ENCODE results near the gene MYORG.

The MYORG gene

GRCh38 chr9:34380511-34381315, 4.0 kb upstream of the MYORG start:
- TF ChIP-seq, protein P1, sequence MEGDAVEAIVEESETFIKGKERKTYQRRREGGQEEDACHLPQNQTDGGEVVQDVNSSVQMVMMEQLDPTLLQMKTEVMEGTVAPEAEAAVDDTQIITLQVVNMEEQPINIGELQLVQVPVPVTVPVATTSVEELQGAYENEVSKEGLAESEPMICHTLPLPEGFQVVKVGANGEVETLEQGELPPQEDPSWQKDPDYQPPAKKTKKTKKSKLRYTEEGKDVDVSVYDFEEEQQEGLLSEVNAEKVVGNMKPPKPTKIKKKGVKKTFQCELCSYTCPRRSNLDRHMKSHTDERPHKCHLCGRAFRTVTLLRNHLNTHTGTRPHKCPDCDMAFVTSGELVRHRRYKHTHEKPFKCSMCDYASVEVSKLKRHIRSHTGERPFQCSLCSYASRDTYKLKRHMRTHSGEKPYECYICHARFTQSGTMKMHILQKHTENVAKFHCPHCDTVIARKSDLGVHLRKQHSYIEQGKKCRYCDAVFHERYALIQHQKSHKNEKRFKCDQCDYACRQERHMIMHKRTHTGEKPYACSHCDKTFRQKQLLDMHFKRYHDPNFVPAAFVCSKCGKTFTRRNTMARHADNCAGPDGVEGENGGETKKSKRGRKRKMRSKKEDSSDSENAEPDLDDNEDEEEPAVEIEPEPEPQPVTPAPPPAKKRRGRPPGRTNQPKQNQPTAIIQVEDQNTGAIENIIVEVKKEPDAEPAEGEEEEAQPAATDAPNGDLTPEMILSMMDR (IDR thresholded peaks at IDR 0.05; ENCODE audit: low read depth, low read length): no peak
- H3K4me3 ChIP-seq (replicated peaks in 1 of 2; ENCODE audit: low read depth in 2 of 2, low read length in 2 of 2): peak overlapping the region; percentile 47 to 49
- peak; percentile 69 to 81 for DNase-seq (ENCODE audit: low read depth in 2 of 2)

DNA sequence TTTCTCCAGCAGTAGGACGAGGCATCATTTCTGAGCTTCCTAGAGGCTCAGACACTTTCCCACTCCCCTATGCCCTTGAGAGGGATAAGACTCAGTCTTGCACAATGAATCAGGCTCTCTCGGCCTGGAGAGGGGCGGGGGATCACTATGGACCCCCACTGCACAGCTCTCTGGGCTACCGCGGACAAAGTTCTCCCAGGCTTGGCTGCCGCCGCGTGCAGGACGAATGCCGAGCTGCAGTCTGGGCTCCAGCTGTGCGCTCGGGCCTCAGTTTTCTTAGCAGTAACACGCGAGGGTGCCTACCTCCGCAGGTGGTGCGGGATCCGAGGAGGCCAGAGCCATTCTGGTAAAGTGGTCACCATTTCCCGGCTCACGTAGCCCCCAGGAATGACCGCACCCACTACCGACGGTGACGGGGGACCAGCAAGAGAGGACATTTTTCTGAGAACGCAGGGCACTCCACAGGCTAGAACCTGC, 3.4 kb upstream of the MYORG start:
- TF ChIP-seq, protein P1 (IDR thresholded peaks at IDR 0.05; ENCODE audit: low read depth, low read length): no peak
- no peak for DNase-seq (ENCODE audit: low read depth in 2 of 2)
- H3K4me3 ChIP-seq (replicated peaks in 1 of 2; ENCODE audit: low read depth in 2 of 2, low read length in 2 of 2): peak overlapping the region in 1 of 2 donors; percentile 47

DNA sequence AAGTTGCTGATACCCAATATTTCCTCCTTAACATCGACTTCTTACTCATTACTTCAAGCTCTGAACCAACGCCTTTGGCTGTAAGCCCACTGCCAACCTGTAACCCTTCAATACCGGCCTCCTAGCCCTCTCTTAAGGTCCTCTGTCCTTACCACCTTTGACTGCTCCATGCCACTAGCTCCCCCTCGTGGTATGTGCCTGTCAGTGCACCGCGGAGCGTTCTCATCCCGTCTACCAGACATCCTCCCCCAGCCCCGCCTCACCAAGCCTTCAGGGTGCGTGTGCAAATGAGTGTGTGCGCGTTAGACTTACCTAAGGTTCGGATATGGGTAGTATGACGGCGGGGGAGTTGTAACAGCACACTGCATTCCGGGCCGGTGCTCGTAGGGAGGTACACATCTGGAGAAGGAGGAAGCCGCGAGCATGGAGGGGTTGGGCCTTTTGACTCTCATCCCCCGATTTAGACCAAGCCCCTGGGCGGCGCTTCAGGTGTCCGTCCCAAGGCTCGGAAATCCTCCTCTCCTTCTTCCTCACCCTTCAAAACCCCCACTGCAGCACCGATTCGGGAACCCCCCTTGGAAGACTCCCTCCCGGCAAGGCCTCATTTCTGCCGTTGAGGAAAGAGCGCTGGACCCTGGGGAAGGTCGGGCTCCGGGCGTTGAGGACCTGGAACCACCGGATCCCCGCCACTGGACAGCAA, 2.8 kb upstream of the MYORG start:
- peak overlapping the region; percentile 16 to 47 for H3K4me3 ChIP-seq (replicated peaks in 1 of 2; ENCODE audit: low read depth in 2 of 2, low read length in 2 of 2)
- TF ChIP-seq, protein P1 (IDR thresholded peaks at IDR 0.05; ENCODE audit: low read depth, low read length): peak; percentile 99
- DNase-seq (ENCODE audit: low read depth in 2 of 2): peak; percentile 88 to 89

DNA sequence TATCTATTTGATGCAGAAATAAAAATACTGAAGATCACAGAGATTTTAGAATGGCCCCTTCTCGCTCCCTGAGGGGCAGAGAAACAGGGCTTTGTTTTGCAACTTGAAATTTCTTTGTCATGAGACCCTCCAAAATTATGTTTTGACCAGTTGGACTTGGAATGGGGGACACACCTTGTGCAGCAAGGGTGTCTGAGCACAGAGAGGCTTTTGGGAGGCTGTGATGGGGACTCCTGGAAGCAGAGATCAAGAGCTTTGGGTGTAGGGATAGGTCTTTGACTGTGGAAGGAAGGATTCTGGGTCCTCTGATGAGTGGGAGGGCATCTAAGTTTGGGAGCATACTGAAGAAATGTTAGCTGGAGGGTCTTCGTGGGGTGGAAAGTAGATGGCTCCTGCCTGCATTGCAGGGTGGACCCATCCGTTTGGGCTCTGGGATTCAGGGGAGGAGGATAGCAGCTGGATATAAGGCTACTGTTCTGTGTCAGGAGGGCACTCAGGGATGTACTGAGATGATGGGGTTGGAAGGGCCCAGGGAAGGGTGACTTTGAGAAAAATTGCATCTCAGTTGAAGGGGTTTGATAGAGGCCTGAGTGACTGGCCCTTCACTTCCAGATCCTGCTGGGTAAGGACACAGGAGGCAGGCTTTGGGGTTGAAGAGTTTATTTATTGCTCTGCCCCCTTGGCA, 1.8 kb upstream of the MYORG start:
- TF ChIP-seq, protein P1 (IDR thresholded peaks at IDR 0.05; ENCODE audit: low read depth, low read length): no peak
- no peak for DNase-seq (ENCODE audit: low read depth in 2 of 2)
- no peak overlapping the region for H3K4me3 ChIP-seq (replicated peaks in 1 of 2; ENCODE audit: low read depth in 2 of 2, low read length in 2 of 2)

DNA sequence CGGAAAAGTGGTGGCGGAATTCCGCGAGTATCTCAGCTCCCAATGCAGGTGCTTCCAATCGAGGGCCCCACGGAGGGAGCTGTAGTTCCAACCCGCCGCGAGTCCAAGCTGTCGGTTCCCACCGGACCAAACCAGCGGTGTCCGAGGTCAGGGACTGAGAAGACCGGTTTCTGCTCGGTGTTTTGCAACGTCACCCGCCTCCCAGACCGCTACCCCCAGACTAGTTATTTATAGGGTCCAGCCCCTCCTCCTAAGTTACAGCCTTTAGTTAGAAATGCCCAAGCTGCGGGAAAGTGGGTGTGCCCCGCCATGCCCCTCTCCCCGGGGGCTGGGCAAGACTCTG, 677 bp upstream of the MYORG start:
- TF ChIP-seq, protein P1 (IDR thresholded peaks at IDR 0.05; ENCODE audit: low read depth, low read length): no peak
- peak in 1 of 2 donors; percentile 15 for DNase-seq (ENCODE audit: low read depth in 2 of 2)
- peak overlapping the region; percentile 73 to 81 for H3K4me3 ChIP-seq (replicated peaks in 1 of 2; ENCODE audit: low read depth in 2 of 2, low read length in 2 of 2)

DNA sequence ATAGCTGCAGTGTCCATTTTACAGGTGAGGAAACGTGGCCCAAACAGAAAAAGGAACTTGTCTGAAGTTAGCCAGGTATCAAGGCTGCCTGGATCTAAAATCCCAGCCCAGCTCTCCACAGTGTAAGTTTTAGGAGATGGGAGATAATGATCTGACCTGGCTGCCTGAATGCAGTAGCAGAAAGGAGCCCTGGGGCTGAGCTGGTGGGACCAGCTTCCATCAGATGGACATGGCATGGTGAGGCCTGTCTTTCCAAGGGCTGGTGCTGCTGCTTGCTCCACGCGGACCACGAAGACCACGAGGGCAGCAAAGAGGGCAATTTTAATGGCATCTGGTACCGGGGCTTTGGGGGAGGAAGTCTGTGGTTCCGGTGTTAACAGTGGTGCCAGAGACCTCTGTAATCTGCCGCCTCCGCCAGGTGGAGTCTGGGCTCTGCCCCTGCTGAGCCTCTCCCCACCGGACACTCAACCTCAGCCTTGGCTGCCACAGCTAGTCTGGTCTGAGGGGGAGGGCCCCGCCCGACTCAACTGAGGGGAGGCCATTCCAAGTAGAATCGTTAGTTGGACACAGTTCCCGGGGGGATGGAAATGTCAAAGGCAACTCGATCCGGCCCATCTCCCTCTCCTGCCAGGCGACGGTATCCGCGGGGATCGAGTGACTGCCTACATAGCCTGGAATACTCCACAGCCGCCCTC, 650 bp downstream of the MYORG start:
- peak in 1 of 2 donors; percentile 17 for DNase-seq (ENCODE audit: low read depth in 2 of 2)
- H3K4me3 ChIP-seq (replicated peaks in 1 of 2; ENCODE audit: low read depth in 2 of 2, low read length in 2 of 2): peak overlapping the region; percentile 73 to 81
- TF ChIP-seq, protein P1 (IDR thresholded peaks at IDR 0.05; ENCODE audit: low read depth, low read length): no peak
